SK-N-SH (cell line): ENCODE results near the gene KPNA4. TPM values are rescaled to one million over a fixed set of nuclear protein-coding genes. Genes with fewer than 3 reads are reported as not detected.

Source experiments
- CTCF ChIA-PET: fragments of 300-600, 350-600 bp; formaldehyde crosslinking; extraction: SDS; loops from one replicate; lab custom pipeline; 2021; lab: Yijun Ruan, JAX
- POLR2A ChIA-PET: fragments of 350-600 bp; sonication (Branson Sonifier 250); formaldehyde crosslinking; extraction: SDS; loops from one replicate; lab custom pipeline; 2020; ENCODE audit warnings: antibody characterized with exemption, inconsistent platforms; lab: Yijun Ruan, JAX
- DNase-seq: peaks from one replicate; pipeline ENCODE4 v3.0.0; 2012
- H2AFZ ChIP-seq: fragments of 200-600 bp; sonication (generic); 2 replicates; pipeline ENCODE4 v1.8.1; 2016; ENCODE audit warnings: antibody characterized with exemption, mild to moderate bottlenecking, low read depth
- H3F3A ChIP-seq: fragments of 200-600 bp; sonication (generic); replicated peaks from 2 replicates; pipeline ENCODE3; 2016; ENCODE audit warnings: antibody characterized with exemption, mild to moderate bottlenecking; ENCODE audit not compliant: insufficient read depth
- H3K27ac ChIP-seq, 2 experiments: fragments of 200-500 bp in 1 of 2; fragments of 200-600 bp in 1 of 2; sonication (Bioruptor generic) in 1 of 2; sonication (generic), shearing (Covaris generic) in 1 of 2; 2 replicates each; pipeline versions ENCODE4 v1.5.1 to v1.6.1; 2014 to 2016; ENCODE audit warnings: low read depth in 2 of 2, inconsistent platforms in 1 of 2, low read length in 1 of 2, mild to moderate bottlenecking in 1 of 2, mixed read lengths in 1 of 2
- H3K27me3 ChIP-seq: fragments of 200-600 bp; sonication (generic), shearing (Covaris generic); 2 replicates; pipeline ENCODE4 v1.6.1; 2016; ENCODE audit warnings: mixed run types; ENCODE audit not compliant: insufficient read depth
- H3K36me3 ChIP-seq, 2 experiments: fragments of 200-500 bp in 1 of 2; fragments of 200-600 bp in 1 of 2; sonication (Bioruptor generic) in 1 of 2; sonication (generic) in 1 of 2; replicated peaks in 1 of 2; 2 replicates each; pipeline versions ENCODE3 to v1.5.1; 2014 to 2016; ENCODE audit warnings: low read length in 1 of 2, mild to moderate bottlenecking in 1 of 2; ENCODE audit not compliant: insufficient read depth in 2 of 2, control insufficient read depth in 1 of 2
- H3K4me1 ChIP-seq, 2 experiments: fragments of 200-500 bp in 1 of 2; fragments of 200-600 bp in 1 of 2; sonication (Bioruptor generic) in 1 of 2; sonication (generic), shearing (Covaris generic) in 1 of 2; 2 replicates each; pipeline versions ENCODE4 v1.5.1 to v1.6.1; 2014 to 2016; ENCODE audit warnings: low read depth in 1 of 2, low read length in 1 of 2, mixed run types in 1 of 2; ENCODE audit not compliant: insufficient read depth in 2 of 2, control insufficient read depth in 1 of 2
- H3K4me2 ChIP-seq: fragments of 200-600 bp; sonication (generic), shearing (Covaris generic); 2 replicates; pipeline ENCODE4 v1.6.1; 2017; ENCODE audit warnings: mixed run types
- H3K4me3 ChIP-seq, 2 experiments: fragments of 200-500 bp in 1 of 2; fragments of 200-600 bp in 1 of 2; sonication (Bioruptor generic) in 1 of 2; sonication (generic), shearing (Covaris generic) in 1 of 2; 2 replicates each; pipeline versions ENCODE4 v1.5.1 to v1.8.1; 2014 to 2016; ENCODE audit warnings: low read depth in 2 of 2, inconsistent platforms in 1 of 2, low read length in 1 of 2, mild to moderate bottlenecking in 1 of 2, mixed read lengths in 1 of 2, moderate library complexity in 1 of 2
- H3K79me2 ChIP-seq: fragments of 200-600 bp; sonication (generic); 2 replicates; pipeline ENCODE4 v1.8.1; 2017; ENCODE audit warnings: mild to moderate bottlenecking; ENCODE audit not compliant: insufficient read depth
- H3K9ac ChIP-seq: fragments of 200-600 bp; sonication (generic); 2 replicates; pipeline ENCODE4 v1.6.1; 2017; ENCODE audit warnings: mixed run types
- H3K9me2 ChIP-seq: fragments of 200-600 bp; sonication (generic); 2 replicates; pipeline ENCODE4 v1.6.1; 2017; ENCODE audit warnings: mixed run types
- H3K9me3 ChIP-seq: fragments of 200-600 bp; sonication (generic); 2 replicates; pipeline ENCODE4 v1.6.1; 2017; ENCODE audit warnings: mixed run types, mild to moderate bottlenecking, moderate library complexity
- H4K20me1 ChIP-seq: fragments of 200-600 bp; sonication (generic); 2 replicates; pipeline ENCODE4 v1.6.1; 2017; ENCODE audit warnings: mild to moderate bottlenecking, mixed run types; ENCODE audit not compliant: insufficient read depth
- CHD2 ChIP-seq: fragments of 150-350 bp; IDR thresholded peaks from 2 replicates; pipeline ENCODE4 v1.6.1; 2018; ENCODE audit warnings: low read length; ENCODE audit not compliant: partially characterized antibody
- CTCF ChIP-seq: fragments of 200-600 bp; sonication (generic); IDR thresholded peaks from 2 replicates; pipeline ENCODE4 v1.6.1; 2017; ENCODE audit warnings: antibody characterized with exemption, mild to moderate bottlenecking, moderate library complexity
- ELF1 ChIP-seq: IDR thresholded peaks from 2 replicates; pipeline ENCODE4 v1.4.0; 2012
- FOSL2 ChIP-seq: IDR thresholded peaks from 2 replicates; pipeline ENCODE4 v1.4.0; 2012; ENCODE audit warnings: low read depth, mild to moderate bottlenecking, moderate library complexity, borderline replicate concordance
- FOXJ3 ChIP-seq: sonication (generic); formaldehyde crosslinking; IDR thresholded peaks from 2 replicates; pipeline ENCODE4 v1.5.1; 2020; ENCODE audit warnings: mild to moderate bottlenecking, missing genetic modification reagents
- GABPA ChIP-seq: IDR thresholded peaks from 2 replicates; pipeline ENCODE4 v1.4.0; 2012; ENCODE audit warnings: low read depth, mild to moderate bottlenecking
- JUND ChIP-seq: IDR thresholded peaks from 2 replicates; pipeline ENCODE4 v1.4.0; 2012
- MAX ChIP-seq: IDR thresholded peaks from 2 replicates; pipeline ENCODE4 v1.4.0; 2012; ENCODE audit warnings: low read depth
- MXI1 ChIP-seq: IDR thresholded peaks from 2 replicates; pipeline ENCODE4 v1.6.1; 2012; ENCODE audit warnings: mild to moderate bottlenecking, low read depth, low read length, improper control_type of control experiment
- NRF1 ChIP-seq: IDR thresholded peaks from 2 replicates; pipeline ENCODE4 v1.6.1; 2012; ENCODE audit warnings: low read depth, mild to moderate bottlenecking, low read length
- POLR2AphosphoS5 ChIP-seq: IDR thresholded peaks from 2 replicates; pipeline ENCODE4 v1.6.1; 2012; ENCODE audit warnings: low read depth, low read length
- RAD21 ChIP-seq: IDR thresholded peaks from 2 replicates; pipeline ENCODE4 v1.6.1; 2012; ENCODE audit warnings: mild to moderate bottlenecking, low read length
- REST ChIP-seq: IDR thresholded peaks from 2 replicates; pipeline ENCODE4 v1.6.1; 2012; ENCODE audit warnings: mild to moderate bottlenecking, low read depth, low read length, moderate library complexity
- RFX5 ChIP-seq: IDR thresholded peaks from 2 replicates; pipeline ENCODE4 v1.6.1; 2012; ENCODE audit warnings: mild to moderate bottlenecking, improper control_type of control experiment, low read length
- RXRA ChIP-seq: IDR thresholded peaks from 2 replicates; pipeline ENCODE4 v1.4.0; 2012; ENCODE audit warnings: low read depth, mild to moderate bottlenecking, borderline replicate concordance
- SIN3A ChIP-seq: IDR thresholded peaks from 2 replicates; pipeline ENCODE4 v1.6.1; 2012; ENCODE audit warnings: low read depth, mild to moderate bottlenecking, low read length, moderate library complexity, borderline replicate concordance
- TCF12 ChIP-seq: IDR thresholded peaks from 2 replicates; pipeline ENCODE4 v1.4.0; 2012
- TEAD4 ChIP-seq: IDR thresholded peaks from 2 replicates; pipeline ENCODE4 v1.4.0; 2012; ENCODE audit warnings: mild to moderate bottlenecking, borderline replicate concordance; ENCODE audit not compliant: insufficient read depth
- USF2 ChIP-seq: fragments of 150-350 bp; IDR thresholded peaks from 2 replicates; pipeline ENCODE4 v1.6.1; 2017; ENCODE audit warnings: antibody characterized with exemption, low read length, low read depth, borderline replicate concordance
- YY1 ChIP-seq: IDR thresholded peaks from 2 replicates; pipeline ENCODE4 v1.4.0; 2012; ENCODE audit warnings: low read depth, mild to moderate bottlenecking
- WGBS: methylation state at CpG from one replicate; pipeline ENCODE4 v1.1.6; 2017; ENCODE audit warnings: low lambda C conversion rate; 5-methylcytosine and 5-hydroxymethylcytosine counted together
- polyA plus RNA-seq, 3 experiments: library from polyadenylated mRNA; depleted of rRNA; stranded (reverse); fragments of >200 nt; gene quantifications; 2 replicates each; pipeline ENCODE4 v1.2.3, GENCODE V29; 2012

KPNA4 gene
- polyA plus RNA-seq, 1 of the 3 experiments (the other 2 are of a cell fraction) = 7.4 TPM

- 84% methylated on average over 2 of the region's 2 CpGs for WGBS
- Histone ChIP-seq H3K79me2 (peaks cover 100% of the 10 kb centered on the region), H3K9me2 (no peaks in the 10 kb centered on the region), H3F3A (peaks cover 21% of the 10 kb centered on the region), H3K4me3 (no peak overlapping the region), H3K4me2 (no peak overlapping the region), H2AFZ (no peak overlapping the region), H3K9me3 (no peaks in the 10 kb centered on the region), H3K27me3 (no peaks in the 10 kb centered on the region), H4K20me1 (peaks cover 79% of the 10 kb centered on the region), H3K4me1 (peaks cover 3 to 7% of the 10 kb centered on the region in 2 experiments; a peak in 2 of 4 replicates), H3K27ac (no peak overlapping the region), H3K36me3 (peaks cover 2 to 25% of the 10 kb centered on the region in 2 experiments), H3K9ac (no peak overlapping the region)
- ChIA-PET POLR2A (no interaction called here), CTCF (no interaction called here)
- no peak for DNase-seq
- TF ChIP-seq FOXJ3 (no peak), USF2 (no peak), GABPA (no peak), CHD2 (no peak), SIN3A (no peak), POLR2AphosphoS5 (no peak), YY1 (no peak), FOSL2 (no peak), MXI1 (no peak), CTCF (no peak), RFX5 (no peak), JUND (no peak), NRF1 (no peak), REST (no peak), TCF12 (no peak), TEAD4 (no peak), MAX (no peak), RXRA (no peak), RAD21 (no peak), ELF1 (no peak)
Observed at GRCh38 chr3:160544844-160545503, 20.4 kb downstream of the KPNA4 start.
